Inferior parietal cortex (tissue), 1 donor: Measurements from ENCODE around the gene HSD11B1.

Experiments used
- DNase-seq: peaks from one replicate; pipeline ENCODE4 v3.0.0-alpha.2; 2016; ENCODE audit errors: extremely low spot score

The HSD11B1 gene

GRCh38 chr1:209704584-209704983 lies at the start of gene HSD11B1:
Gene HSD11B1 (plus strand): TSS chr1:209704846. CDS start chr1:209704943, 97 bp downstream.
- DNase-seq, result peak; percentile 72

GRCh38 chr1:209655411-209656231 lies 49.0 kb upstream of the HSD11B1 start:
- no peak for DNase-seq

- DNase-seq, result no peak
Observed at GRCh38 chr1:209657140-209657879, 47.3 kb upstream of the HSD11B1 start.

GRCh38 chr1:209657918-209658317 lies 46.7 kb upstream of the HSD11B1 start:
- DNase-seq, result no peak

GRCh38 chr1:209659909-209660308 lies 44.7 kb upstream of the HSD11B1 start:
- no peak for DNase-seq

GRCh38 chr1:209661071-209661470 lies 43.6 kb upstream of the HSD11B1 start:
- no peak for DNase-seq

- no peak for DNase-seq
Observed at GRCh38 chr1:209662879-209663327, 41.7 kb upstream of the HSD11B1 start.

GRCh38 chr1:209667103-209667502 lies 37.5 kb upstream of the HSD11B1 start:
- no peak for DNase-seq

- DNase-seq, result no peak
Observed at GRCh38 chr1:209667708-209668107, 36.9 kb upstream of the HSD11B1 start.

GRCh38 chr1:209670441-209671082 lies 34.1 kb upstream of the HSD11B1 start:
- no peak for DNase-seq

GRCh38 chr1:209672705-209673630 lies 31.7 kb upstream of the HSD11B1 start:
- no peak for DNase-seq

- no peak for DNase-seq
Observed at GRCh38 chr1:209673631-209674417, 30.8 kb upstream of the HSD11B1 start.

- no peak for DNase-seq
Observed at GRCh38 chr1:209674957-209675564, 29.6 kb upstream of the HSD11B1 start, which contains the start of gene G0S2. Gene G0S2 (plus strand): TSS chr1:209675412. CDS start chr1:209675685, 273 bp downstream.

GRCh38 chr1:209675565-209676154 lies 29.0 kb upstream of the HSD11B1 start:
- no peak for DNase-seq

GRCh38 chr1:209678981-209679539 lies 25.6 kb upstream of the HSD11B1 start:
- no peak for DNase-seq

- no peak for DNase-seq
Observed at GRCh38 chr1:209685821-209686220, 18.8 kb upstream of the HSD11B1 start.

- DNase-seq, result no peak
Observed at GRCh38 chr1:209686322-209686721, 18.3 kb upstream of the HSD11B1 start.

GRCh38 chr1:209688746-209689234 lies 15.9 kb upstream of the HSD11B1 start:
- DNase-seq, result no peak

- DNase-seq, result no peak
Observed at GRCh38 chr1:209689477-209689876, 15.2 kb upstream of the HSD11B1 start.
